Smooth muscle cell (in vitro differentiated cells): Measurements from ENCODE around the gene CXXC5. TPM values are rescaled to one million over a fixed set of nuclear protein-coding genes. Genes with fewer than 3 reads are reported as not detected.

Source experiments
- DNase-seq: peaks from one replicate; lab custom pipeline; 2025; ENCODE audit not compliant: unreplicated experiment; lab: John Stamatoyannopoulos, UW
- H2AFZ ChIP-seq: fragments of 200-600 bp; sonication (generic); 2 replicates; pipeline ENCODE4 v1.6.0; 2016; ENCODE audit warnings: antibody characterized with exemption, low read depth, mild to moderate bottlenecking
- H3F3A ChIP-seq: fragments of 200-600 bp; sonication (generic); 2 replicates; pipeline ENCODE4 v1.6.0; 2017; ENCODE audit warnings: antibody characterized with exemption, low read depth
- H3K27ac ChIP-seq: fragments of 200-600 bp; sonication (generic); 2 replicates; pipeline ENCODE4 v1.5.1; 2016; ENCODE audit warnings: low read depth, mild to moderate bottlenecking
- H3K27me3 ChIP-seq: fragments of 200-600 bp; sonication (generic); 2 replicates; pipeline ENCODE4 v1.6.1; 2016; ENCODE audit warnings: low read depth, mild to moderate bottlenecking
- H3K36me3 ChIP-seq: fragments of 200-600 bp; sonication (generic); 2 replicates; pipeline ENCODE4 v1.5.1; 2016; ENCODE audit warnings: low read depth
- H3K4me1 ChIP-seq: fragments of 200-600 bp; sonication (generic); 2 replicates; pipeline ENCODE4 v1.5.1; 2016; ENCODE audit warnings: low read depth
- H3K4me2 ChIP-seq: fragments of 200-600 bp; sonication (generic); 2 replicates; pipeline ENCODE4 v1.6.0; 2016; ENCODE audit warnings: mild to moderate bottlenecking
- H3K4me3 ChIP-seq: fragments of 200-600 bp; sonication (generic); 2 replicates; pipeline ENCODE4 v1.5.1; 2016; ENCODE audit warnings: mild to moderate bottlenecking
- H3K79me2 ChIP-seq: fragments of 200-600 bp; sonication (generic); 2 replicates; pipeline ENCODE4 v1.6.0; 2016; ENCODE audit warnings: low read depth, mild to moderate bottlenecking
- H3K9ac ChIP-seq: fragments of 200-600 bp; sonication (generic); 2 replicates; pipeline ENCODE4 v1.6.0; 2016; ENCODE audit warnings: low read depth
- H3K9me3 ChIP-seq: fragments of 200-600 bp; sonication (generic); replicated peaks from 2 replicates; pipeline ENCODE4 v1.5.1; 2016; ENCODE audit warnings: low read depth
- H4K20me1 ChIP-seq: fragments of 200-600 bp; sonication (generic); 2 replicates; pipeline ENCODE4 v1.6.0; 2016; ENCODE audit warnings: low read depth
- CTCF ChIP-seq: fragments of 200-600 bp; sonication (generic); IDR thresholded peaks from 2 replicates; pipeline ENCODE4 v1.5.1; 2017; ENCODE audit warnings: borderline replicate concordance, mild to moderate bottlenecking, antibody characterized with exemption; ENCODE audit not compliant: insufficient read depth, poor library complexity, severe bottlenecking
- WGBS: methylation state at CpG from one replicate; pipeline ENCODE4 v1.1.7; 2016; ENCODE audit warnings: low lambda C conversion rate; 5-methylcytosine and 5-hydroxymethylcytosine counted together
- polyA plus RNA-seq: library from polyadenylated mRNA; unstranded; fragments of >200 nt; fragmentation: Nextera tagmentation; extraction: Ambion mirVana; gene quantifications from 2 replicates; pipeline ENCODE4 v1.2.1, GENCODE V29; 2016
- total RNA-seq: library from RNA; depleted of rRNA; stranded (reverse); fragments of >200 nt; gene quantifications from 2 replicates; pipeline ENCODE4 v1.2.3, GENCODE V29; 2014

CXXC5 gene
- total and polyA plus RNA-seq, 2 experiments from 2014 or later = 85.5 to 139 TPM

- Histone ChIP-seq H2AFZ (no peak overlapping the region), H3K4me2 (no peak overlapping the region), H4K20me1 (no peaks in the 10 kb centered on the region), H3K9me3 (no peaks in the 10 kb centered on the region), H3K4me3 (no peak overlapping the region), H3K79me2 (no peaks in the 10 kb centered on the region), H3K27ac (peak overlapping the region; percentile 1), H3K9ac (no peak overlapping the region), H3K27me3 (no peaks in the 10 kb centered on the region), H3K36me3 (no peaks in the 10 kb centered on the region), H3K4me1 (peaks cover 36% of the 10 kb centered on the region), H3F3A (peaks cover 9% of the 10 kb centered on the region)
- DNase-seq = no peak
- TF ChIP-seq CTCF = no peak
- WGBS = 76% methylated on average over 6 of the region's 6 CpGs
Observed at GRCh38 chr5:139641116-139642080, 6.8 kb upstream of the CXXC5 start.

- Histone ChIP-seq H3K27ac (no peak overlapping the region), H3K4me1 (peaks cover 35% of the 10 kb centered on the region), H3K4me2 (peak overlapping the region; percentile 59), H4K20me1 (no peaks in the 10 kb centered on the region), H3K27me3 (no peaks in the 10 kb centered on the region), H3K4me3 (no peak overlapping the region), H3K9ac (no peak overlapping the region), H3F3A (peaks cover 9% of the 10 kb centered on the region), H3K36me3 (no peaks in the 10 kb centered on the region), H3K79me2 (no peaks in the 10 kb centered on the region), H3K9me3 (no peaks in the 10 kb centered on the region), H2AFZ (no peak overlapping the region)
- 79% methylated on average over 7 of the region's 7 CpGs for WGBS
- no peak for TF ChIP-seq CTCF
- DNase-seq = no peak
Observed at GRCh38 chr5:139642213-139642612, 5.9 kb upstream of the CXXC5 start.

GRCh38 chr5:139642891-139643871, 5.0 kb upstream of the CXXC5 start:
- H3K27me3 ChIP-seq = no peaks in the 10 kb centered on the region
- peaks cover 3% of the 10 kb centered on the region for H3K79me2 ChIP-seq
- H3K9ac ChIP-seq = peak overlapping the region; percentile 17
- peak overlapping the region; percentile 59 for H3K4me2 ChIP-seq
- TF ChIP-seq CTCF = no peak
- H4K20me1 ChIP-seq = no peaks in the 10 kb centered on the region
- no peak for DNase-seq
- no peaks in the 10 kb centered on the region for H3K9me3 ChIP-seq
- peaks cover 9% of the 10 kb centered on the region for H3F3A ChIP-seq
- H2AFZ ChIP-seq = no peak overlapping the region
- no peak overlapping the region for H3K4me3 ChIP-seq
- 23% methylated on average over 16 of the region's 16 CpGs for WGBS
- H3K27ac ChIP-seq = peak overlapping the region; percentile 54
- H3K4me1 ChIP-seq = peaks cover 30% of the 10 kb centered on the region
- H3K36me3 ChIP-seq = no peaks in the 10 kb centered on the region
